ENCODE results near the gene ZKSCAN3.
"Not testable (repeated sequence)": the region's sequence is repeated elsewhere in the genome, so short reads cannot be mapped to it uniquely, and the experiment has no call there.

DNA sequence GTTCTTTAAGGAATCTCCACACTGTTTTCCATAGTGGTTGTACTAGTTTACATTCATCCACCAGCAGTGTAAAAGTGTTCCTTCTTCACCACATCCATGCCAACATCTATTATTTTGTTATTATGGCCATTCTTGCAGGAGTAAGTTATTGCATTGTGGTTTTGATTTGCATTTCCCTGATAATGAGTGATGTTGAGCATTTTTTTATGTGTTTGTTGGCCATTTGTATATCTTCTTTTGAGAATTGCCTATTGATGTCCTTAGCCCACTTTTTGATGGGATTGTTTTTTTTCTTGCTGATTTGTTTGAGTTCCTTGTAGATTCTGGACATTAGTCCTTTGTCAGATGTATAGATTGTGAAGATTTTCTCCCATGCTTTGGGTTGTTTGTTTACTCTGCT lies 43.4 kb upstream of the ZKSCAN3 start:
- TF ChIP-seq POLR2A (IDR thresholded peaks at IDR 0.05; ENCODE audit: control extremely low read depth in 1 of 2, low read depth in 2 of 2, low read length in 2 of 2); SUZ12 (IDR thresholded peaks at IDR 0.05; ENCODE audit: low read length): not testable (repeated sequence)
- TF ChIP-seq, protein P1, sequence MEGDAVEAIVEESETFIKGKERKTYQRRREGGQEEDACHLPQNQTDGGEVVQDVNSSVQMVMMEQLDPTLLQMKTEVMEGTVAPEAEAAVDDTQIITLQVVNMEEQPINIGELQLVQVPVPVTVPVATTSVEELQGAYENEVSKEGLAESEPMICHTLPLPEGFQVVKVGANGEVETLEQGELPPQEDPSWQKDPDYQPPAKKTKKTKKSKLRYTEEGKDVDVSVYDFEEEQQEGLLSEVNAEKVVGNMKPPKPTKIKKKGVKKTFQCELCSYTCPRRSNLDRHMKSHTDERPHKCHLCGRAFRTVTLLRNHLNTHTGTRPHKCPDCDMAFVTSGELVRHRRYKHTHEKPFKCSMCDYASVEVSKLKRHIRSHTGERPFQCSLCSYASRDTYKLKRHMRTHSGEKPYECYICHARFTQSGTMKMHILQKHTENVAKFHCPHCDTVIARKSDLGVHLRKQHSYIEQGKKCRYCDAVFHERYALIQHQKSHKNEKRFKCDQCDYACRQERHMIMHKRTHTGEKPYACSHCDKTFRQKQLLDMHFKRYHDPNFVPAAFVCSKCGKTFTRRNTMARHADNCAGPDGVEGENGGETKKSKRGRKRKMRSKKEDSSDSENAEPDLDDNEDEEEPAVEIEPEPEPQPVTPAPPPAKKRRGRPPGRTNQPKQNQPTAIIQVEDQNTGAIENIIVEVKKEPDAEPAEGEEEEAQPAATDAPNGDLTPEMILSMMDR (IDR thresholded peaks at IDR 0.05; ENCODE audit: control extremely low read depth in 1 of 3, insufficient read depth in 1 of 3, low read depth in 1 of 3, low read length in 3 of 3), result not testable (repeated sequence)

All from H1 (cell line).